Measurements from ENCODE around the gene USP2.

Gene USP2

GRCh38 chr11:119340335-119341221 is 40.9 kb downstream of the USP2 start, which contains the start of gene C1QTNF5:
C1QTNF5 (minus strand) TSS chr11:119340883; CDS start chr11:119340397, 486 bp downstream.
- DNase-seq: no peak

GRCh38 chr11:119339589-119340334 is 41.7 kb downstream of the USP2 start:
- DNase-seq: peak; percentile 25

GRCh38 chr11:119338965-119339588 is 42.4 kb downstream of the USP2 start:
- no peak for DNase-seq

- peak; percentile 84 for DNase-seq
Observed at GRCh38 chr11:119338318-119338890, 43.1 kb downstream of the USP2 start.

- DNase-seq: peak; percentile 74
Observed at GRCh38 chr11:119337581-119338317, 43.7 kb downstream of the USP2 start.

GRCh38 chr11:119336744-119337469 is 44.6 kb downstream of the USP2 start:
- no peak for DNase-seq

- DNase-seq: no peak
Observed at GRCh38 chr11:119335655-119336543, 45.6 kb downstream of the USP2 start.

GRCh38 chr11:119335091-119335654 is 46.3 kb downstream of the USP2 start:
- DNase-seq: no peak

GRCh38 chr11:119334174-119334930 is 47.1 kb downstream of the USP2 start, which contains the start of gene RNF26:
RNF26 (plus strand) TSS chr11:119334527; CDS start chr11:119335123, 596 bp downstream.
- DNase-seq: peak; percentile 98

GRCh38 chr11:119332111-119332765 is 49.3 kb downstream of the USP2 start:
- DNase-seq: peak; percentile 80

GRCh38 chr11:119330237-119330636 is 51.3 kb downstream of the USP2 start:
- no peak for DNase-seq

- no peak for DNase-seq
Observed at GRCh38 chr11:119329320-119329719, 52.2 kb downstream of the USP2 start.

- DNase-seq: peak; percentile 77
Observed at GRCh38 chr11:119324189-119324588, 57.3 kb downstream of the USP2 start.

- peak; percentile 83 for DNase-seq
Observed at GRCh38 chr11:119323532-119324033, 57.9 kb downstream of the USP2 start.

GRCh38 chr11:119322921-119323531 is 58.5 kb downstream of the USP2 start:
- DNase-seq: no peak

- no peak for DNase-seq
Observed at GRCh38 chr11:119322360-119322739, 59.1 kb downstream of the USP2 start.

- DNase-seq: peak; percentile 73
Observed at GRCh38 chr11:119320776-119321524, 60.5 kb downstream of the USP2 start.

Measured in NCI-H82 (cell line).